GM21723 (cell line): ENCODE data around the gene TMBIM4.
"Not testable (repeated sequence)": the region's sequence is repeated elsewhere in the genome, so short reads cannot be mapped to it uniquely, and the experiment has no call there.

Experiments
- ATAC-seq: cut with Tn5 transposase; IDR thresholded peaks from one replicate; pipeline ENCODE4 v1.9.1; 2021; ENCODE audit warnings: mild to moderate bottlenecking, moderate library complexity; ENCODE audit not compliant: unreplicated experiment

Gene TMBIM4

DNA sequence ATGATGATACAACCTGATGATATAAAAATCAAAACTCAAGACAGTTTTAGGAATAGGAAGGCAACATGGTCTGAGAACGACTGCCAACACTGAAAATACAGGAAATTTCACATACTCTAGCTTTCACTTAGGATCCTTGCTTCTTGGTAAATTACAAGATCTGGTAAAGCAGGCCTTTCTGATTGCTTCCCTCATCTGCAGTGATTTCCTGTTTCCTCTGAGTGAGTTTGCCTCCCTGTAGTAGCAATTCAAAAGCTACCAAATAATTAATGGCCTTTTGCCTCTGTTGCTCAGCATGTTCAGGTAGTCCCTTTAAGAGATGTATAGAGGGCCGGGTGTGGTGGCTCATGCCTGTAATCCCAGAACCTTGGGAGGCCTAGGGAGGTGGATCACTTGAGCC is 17.2 kb upstream of the TMBIM4 start:
- no peak for ATAC-seq

DNA sequence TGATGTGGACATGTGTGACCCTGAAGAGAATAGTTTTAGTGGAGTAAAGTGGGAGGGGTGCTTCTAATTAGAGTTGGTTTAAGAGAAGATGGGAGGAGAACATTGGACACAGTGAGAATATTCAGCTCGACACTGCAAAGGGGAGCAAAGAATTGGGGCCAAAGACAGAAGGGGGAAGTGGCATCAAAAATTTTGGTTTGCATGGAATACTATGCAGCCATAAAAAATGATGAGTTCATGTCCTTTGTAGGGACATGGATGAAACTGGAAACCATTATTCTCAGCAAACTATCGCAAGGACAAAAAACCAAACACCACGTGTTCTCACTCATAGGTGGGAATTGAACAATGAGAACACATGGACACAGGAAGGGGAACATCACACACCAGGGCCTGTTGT is 15.0 kb upstream of the TMBIM4 start:
- ATAC-seq: not testable (repeated sequence)

DNA sequence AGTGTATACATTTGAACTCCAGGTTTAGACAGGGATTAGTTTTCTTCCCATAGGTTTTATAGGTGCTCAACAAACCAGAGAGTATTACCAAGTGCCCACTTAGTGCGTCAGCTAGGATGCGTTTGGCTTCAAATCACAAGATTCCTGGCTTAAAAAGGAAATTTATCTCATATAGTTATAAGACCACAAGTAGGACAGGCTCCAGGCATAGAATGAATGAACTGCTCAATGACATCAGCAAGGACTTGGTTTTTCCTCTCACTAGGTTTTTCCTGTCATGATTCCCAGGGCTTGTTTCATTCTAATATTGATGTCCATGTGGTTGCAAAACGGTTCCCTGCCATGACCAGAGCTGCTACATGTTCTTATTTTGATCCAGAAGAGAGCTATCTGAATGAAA is 13.2 kb upstream of the TMBIM4 start:
- ATAC-seq: no peak

DNA sequence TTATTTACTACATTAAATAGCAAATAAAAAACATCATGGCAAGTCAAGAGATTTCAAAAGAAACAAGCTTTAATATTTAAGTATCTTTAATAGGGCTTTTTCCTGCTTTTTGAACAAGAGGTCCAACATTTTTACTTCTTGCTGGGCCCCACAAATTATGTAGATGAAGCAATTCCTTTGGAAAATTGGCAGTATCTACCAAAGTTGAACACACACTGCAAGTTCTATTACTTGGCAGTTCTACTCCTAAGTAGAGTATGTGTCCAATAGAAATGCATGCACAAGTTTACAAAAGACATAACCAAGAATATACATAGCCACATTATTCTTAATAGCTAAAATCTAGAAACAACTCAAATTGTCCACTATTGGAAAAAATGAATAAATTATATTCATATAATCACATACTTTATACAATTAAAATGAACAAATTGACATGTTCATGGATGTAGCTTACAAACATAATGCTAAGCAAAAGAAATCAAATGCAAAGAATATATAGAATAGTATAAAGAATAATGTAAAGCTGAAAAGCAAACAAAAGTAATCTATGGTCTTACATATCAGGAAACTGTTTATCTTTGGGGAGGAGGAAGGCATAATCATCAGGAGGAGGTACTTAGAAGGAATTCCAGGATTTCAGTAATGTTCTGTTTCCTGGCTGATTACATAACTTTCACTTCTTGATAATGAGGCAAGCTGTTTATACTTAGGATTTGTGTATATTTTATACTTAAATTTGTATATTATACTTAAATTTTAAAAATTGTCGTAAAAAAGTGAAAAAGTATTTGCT is 6.5 kb upstream of the TMBIM4 start:
- ATAC-seq: no peak

GRCh38 chr12:66174391-66175325 is 4.9 kb upstream of the TMBIM4 start:
- ATAC-seq: not testable (repeated sequence)

DNA sequence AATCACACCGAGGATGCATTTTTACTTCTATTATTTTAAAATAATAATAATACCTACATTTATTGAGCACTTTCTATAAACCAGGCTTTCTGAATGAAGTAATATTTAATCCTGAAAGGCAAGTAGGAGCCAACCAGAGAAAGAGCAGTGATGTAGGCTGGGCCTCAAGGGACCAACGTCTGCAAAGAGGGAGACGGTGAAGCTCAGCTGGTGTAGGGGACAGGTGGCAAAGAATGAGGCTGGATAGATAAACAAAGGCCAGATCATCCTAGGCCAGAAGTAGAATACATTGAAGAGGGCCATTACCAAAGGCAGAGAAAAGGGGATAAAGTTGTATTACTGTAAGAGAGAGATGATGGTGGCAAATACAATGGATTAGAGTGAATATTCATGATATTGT is 810 bp upstream of the TMBIM4 start:
- ATAC-seq: no peak

GRCh38 chr12:66168410-66168809 is 1.4 kb downstream of the TMBIM4 start:
- no peak for ATAC-seq

DNA sequence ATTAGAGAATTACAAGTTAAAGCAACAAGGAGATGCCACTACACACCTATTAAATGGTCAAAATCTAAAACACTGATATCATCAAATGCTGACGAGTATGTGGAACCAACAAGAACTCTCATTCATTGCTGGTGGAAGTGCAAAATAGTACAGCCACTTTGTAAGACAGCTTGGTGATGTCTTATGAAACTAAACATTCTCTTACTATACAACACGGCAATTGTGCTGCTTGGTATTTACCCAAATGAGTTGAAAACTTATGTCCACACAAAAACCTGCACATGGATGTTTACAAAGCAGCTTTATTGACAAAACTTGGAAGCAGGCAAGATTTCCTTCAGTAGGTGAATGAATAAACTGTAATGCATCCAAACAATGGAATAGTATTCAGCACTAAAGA is 3.2 kb downstream of the TMBIM4 start:
- ATAC-seq: no peak

DNA sequence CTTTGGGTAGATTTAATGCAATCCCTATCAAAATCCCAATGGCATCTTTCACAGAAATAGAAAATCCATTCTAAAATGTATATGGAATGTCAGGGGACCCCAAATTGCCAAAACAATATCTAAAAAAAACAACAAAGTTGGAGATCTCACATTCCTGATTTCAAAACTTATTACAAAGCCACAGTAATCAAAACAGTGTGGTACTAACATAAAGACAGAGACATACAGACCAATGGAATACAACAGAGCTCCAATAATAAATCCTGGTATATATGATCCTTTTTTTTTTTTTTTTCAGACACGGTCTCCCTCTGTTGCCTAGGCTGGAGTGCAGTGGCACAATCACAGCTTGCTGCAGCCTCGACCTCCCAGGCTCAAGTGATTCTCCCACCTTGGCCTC is 4.7 kb downstream of the TMBIM4 start:
- no peak for ATAC-seq

DNA sequence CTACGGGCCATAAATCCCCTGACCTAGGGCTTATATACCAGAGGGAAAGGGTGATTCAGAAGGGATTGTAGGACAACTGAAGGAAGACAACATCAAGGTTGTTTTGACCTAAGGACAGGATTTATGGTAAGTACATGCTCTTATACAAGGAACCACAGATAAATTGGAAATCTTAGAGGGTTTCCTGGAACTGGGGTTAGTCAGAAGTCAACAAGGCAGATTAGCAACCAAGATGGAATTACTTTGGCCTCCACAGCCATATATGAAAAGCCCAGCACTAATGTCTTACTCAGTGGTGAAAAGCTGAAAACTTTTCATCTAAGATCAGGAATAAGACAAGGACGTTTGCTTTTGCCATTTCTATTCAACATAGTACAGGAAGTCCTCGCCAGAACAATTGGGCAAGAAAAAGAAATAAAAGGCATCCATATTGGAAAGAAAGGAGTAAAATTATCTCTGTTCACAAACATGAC is 5.4 kb downstream of the TMBIM4 start:
- ATAC-seq: no peak

DNA sequence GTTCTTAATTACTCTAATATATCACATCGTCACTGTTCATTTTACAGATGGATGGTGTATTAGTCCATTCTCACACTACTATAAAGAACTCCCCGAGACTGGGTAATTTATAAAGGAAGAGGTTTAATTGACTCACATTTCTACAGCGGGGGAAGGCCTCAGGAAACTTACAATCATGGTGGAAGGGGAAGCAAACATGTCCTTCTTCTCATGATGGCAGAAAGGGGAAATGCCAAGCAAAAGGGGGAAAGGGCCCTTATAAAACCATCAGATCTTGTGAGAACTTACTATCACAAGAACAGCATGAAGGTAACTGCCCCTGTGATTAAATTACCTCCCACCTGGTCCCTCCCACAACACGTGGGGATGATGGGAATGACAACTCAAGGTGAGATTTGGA is 6.5 kb downstream of the TMBIM4 start:
- ATAC-seq: no peak

GRCh38 chr12:66162701-66163100 is 7.1 kb downstream of the TMBIM4 start:
- ATAC-seq: no peak

DNA sequence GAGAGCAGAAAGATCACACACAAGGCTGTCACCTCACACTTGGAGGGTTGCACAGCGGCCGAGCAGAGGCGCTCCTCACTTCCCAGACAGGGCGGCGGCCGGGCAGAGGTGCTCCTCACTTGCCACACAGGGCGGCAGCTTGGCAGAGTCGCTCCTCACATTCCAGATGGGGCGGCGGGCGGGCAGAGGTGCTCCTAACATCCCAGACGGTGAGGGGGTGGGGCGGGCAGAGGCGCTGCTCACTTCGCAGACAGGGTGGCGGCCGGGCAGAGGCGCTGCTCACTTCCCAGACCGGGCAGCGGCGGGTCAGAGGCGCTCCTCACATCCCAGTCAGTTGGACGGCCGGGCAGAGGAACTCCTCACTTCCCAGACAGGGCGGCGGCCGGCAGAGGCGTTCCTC is 9.1 kb downstream of the TMBIM4 start:
- no peak for ATAC-seq

DNA sequence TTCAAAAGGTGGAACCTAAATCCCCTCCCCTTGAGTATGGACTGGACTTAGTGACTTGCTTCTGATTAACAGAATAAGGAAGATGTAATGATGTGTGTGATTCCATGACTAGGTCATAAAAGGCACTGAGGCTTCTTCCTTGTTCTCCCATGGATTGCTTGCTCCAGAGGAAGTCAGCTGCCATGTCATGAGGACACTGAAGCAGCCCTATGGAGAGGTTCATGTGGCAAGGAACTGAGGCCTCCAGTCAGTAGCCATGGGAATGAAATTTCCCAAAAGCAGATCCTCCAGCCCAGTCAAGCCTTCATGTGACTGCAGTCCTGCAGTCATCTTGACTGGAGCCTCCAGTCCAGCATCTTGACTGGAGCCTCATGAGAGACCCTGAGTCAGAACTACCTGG is 10.7 kb downstream of the TMBIM4 start:
- no peak for ATAC-seq

- no peak for ATAC-seq
Measured at GRCh38 chr12:66156654-66157053, 13.1 kb downstream of the TMBIM4 start.

GRCh38 chr12:66154776-66155175 is 15.0 kb downstream of the TMBIM4 start:
- no peak for ATAC-seq

- no peak for ATAC-seq
Measured at GRCh38 chr12:66152732-66153131, 17.1 kb downstream of the TMBIM4 start.

- ATAC-seq: no peak
Measured at GRCh38 chr12:66149702-66150398, 19.9 kb downstream of the TMBIM4 start.

DNA sequence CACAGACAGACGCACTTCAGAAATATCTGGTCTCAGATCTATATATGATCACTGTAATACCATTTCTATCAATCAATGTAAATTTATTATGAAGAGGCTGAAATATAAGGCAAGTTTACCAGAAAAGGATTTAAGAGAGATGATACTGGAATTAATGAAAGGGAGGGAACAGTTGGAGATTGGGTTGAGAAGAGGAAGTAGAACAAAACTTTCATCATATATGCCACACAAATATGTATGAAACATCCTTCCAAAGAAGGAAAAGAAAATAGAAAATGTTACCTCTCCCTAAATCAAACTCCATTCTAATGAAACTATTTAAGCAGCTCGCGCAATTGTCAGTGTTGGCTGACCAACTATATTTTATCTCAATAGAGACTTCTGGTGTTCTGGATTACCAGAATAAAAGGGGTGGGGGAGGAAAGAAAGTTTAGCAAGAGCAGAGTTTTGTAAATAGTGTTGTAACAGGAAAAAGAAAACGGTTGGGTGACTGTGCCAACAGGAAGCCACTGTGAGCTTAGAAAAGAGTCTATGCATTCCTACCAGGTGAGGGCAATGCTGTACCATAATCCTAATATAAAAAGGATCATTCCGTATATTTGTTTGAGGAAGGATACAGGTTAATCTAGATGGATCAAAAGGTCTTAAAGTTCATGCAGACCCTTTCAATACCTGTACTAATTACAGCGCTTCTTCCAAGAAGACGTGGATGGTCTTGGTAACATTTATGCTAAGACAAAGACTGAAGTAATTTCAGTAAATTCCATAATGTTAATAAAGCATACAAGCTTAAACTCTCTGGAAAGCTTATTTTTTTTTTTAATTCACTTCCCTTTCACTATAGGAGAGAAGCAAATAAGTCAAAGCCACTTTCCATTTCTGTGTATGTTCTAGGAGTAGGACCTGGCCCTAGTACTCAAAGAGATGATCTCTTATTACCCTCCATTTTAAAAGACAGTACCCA is 24.7 kb downstream of the TMBIM4 start:
- no peak for ATAC-seq

DNA sequence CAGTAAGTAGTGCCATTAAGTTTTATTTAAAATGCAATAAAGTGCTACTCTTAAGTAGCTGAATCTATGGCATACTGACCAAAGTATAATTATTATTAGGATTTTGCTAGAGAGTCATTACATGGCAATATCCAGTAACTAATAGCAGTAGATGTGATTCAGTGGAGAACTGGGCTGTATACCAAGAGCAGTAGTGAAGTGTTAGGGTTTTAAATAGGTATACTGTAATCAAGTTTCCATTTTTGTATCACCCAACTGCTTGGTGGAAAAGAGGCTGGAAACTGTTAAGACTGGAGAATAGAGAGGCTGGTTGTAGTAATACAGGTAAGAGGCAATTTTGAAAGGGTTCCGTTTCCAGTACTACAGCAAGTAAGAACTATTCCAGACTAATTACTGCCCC is 25.9 kb downstream of the TMBIM4 start:
- ATAC-seq: no peak
